Epidermal melanocyte (primary cell): Measurements from ENCODE around the gene SF3B2.
"Not testable (repeated sequence)": the region's sequence is repeated elsewhere in the genome, so short reads cannot be mapped to it uniquely, and the experiment has no call there.

ENCODE experiments used
- DNase-seq: peaks from one replicate; pipeline ENCODE4 v3.0.0; 2011; ENCODE audit warnings: low spot score; ENCODE audit not compliant: insufficient read length

SF3B2 gene, protein sequence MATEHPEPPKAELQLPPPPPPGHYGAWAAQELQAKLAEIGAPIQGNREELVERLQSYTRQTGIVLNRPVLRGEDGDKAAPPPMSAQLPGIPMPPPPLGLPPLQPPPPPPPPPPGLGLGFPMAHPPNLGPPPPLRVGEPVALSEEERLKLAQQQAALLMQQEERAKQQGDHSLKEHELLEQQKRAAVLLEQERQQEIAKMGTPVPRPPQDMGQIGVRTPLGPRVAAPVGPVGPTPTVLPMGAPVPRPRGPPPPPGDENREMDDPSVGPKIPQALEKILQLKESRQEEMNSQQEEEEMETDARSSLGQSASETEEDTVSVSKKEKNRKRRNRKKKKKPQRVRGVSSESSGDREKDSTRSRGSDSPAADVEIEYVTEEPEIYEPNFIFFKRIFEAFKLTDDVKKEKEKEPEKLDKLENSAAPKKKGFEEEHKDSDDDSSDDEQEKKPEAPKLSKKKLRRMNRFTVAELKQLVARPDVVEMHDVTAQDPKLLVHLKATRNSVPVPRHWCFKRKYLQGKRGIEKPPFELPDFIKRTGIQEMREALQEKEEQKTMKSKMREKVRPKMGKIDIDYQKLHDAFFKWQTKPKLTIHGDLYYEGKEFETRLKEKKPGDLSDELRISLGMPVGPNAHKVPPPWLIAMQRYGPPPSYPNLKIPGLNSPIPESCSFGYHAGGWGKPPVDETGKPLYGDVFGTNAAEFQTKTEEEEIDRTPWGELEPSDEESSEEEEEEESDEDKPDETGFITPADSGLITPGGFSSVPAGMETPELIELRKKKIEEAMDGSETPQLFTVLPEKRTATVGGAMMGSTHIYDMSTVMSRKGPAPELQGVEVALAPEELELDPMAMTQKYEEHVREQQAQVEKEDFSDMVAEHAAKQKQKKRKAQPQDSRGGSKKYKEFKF

DNA sequence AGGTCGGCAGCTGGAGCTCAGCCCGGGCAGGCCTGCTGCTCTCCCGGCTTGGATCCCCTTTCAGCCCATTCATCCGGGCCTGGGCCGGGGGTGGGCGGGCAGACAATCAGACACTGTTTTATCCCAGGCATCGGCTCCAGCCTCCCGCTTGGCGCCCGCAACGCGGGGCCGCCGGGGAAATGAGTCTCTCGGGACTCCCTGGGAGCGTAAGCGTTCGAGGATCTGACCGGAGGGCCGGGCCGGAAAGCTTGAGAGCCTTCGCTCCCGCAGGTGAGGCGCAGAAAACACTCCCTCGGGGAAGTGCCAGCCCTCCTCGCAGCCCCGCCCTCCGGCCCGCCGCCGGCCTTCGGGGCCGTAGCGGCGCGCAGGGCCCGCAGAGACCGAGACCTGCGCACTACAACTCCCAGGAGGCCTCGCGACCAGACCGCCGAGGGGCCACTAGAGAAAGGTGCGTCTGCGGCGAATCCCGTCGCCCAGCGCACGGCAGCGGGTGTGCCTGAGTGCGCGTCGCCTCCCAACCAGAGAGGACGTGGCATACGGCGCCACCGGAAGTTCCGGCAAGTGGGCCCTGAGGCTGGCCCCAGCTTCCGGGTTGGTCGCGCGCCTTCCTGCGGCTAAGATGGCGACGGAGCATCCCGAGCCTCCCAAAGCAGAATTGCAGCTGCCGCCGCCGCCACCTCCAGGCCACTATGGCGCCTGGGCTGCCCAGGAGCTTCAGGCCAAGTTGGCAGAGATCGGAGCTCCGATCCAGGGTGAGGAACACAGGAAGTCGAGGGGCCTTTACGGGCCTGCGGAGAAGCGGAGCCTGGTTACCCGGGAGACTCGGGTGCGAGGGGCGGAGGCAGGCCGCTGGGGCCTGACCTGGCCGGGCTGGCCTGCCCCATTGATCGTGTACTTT is at the start of gene SF3B2:
Gene SF3B2 (plus strand): TSS at position 599 of the 898 bp plus-strand sequence. CDS start 21 bp downstream, at position 620.
- peak; percentile 90 for DNase-seq

DNA sequence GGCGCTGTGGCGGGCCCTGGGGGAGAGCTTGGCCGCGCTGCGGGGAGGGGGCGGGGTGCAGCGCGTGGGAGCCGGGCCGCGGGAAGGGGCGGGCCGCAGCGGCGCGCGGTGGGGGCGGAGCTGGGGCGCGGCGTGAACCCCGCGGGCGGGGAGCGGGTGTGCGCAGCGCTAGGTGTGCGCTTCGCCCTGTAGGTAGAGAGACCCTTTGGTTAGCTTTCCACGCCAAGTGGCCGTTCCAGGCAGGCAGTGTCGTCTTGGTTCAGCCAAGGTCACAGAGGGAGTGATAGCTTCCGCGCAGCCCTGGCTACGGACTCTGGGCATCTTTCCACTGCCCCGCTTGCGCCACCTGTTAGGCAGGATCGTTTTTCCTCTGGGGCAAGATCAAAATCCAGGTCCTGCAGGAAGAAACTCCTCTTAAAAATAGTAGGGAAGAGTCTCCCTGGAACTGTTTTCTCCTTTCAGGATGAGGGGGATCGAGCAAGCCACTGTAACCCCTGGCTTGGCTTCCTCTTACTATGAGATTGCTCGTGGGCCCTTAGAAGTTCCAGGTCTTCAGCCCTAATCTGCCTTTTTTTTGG is 49.4 kb upstream of the SF3B2 start:
- DNase-seq = no peak

DNA sequence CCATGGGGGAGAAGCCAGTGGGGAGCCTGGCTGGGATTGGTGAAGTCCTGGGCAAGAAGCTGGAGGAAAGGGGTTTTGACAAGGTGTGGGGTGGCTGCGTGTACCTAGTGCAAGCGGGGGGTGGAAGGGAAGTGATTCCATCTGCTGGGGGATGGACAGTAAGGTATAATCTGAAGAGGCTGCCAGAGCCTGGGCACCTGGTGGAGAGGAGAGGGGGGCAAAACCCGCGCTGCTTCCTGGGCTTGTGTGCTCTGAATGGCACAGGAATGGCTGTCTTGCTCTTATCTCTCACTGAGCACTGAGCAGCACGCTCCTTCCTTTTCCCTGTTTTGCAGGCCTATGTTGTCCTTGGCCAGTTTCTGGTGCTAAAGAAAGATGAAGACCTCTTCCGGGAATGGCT is 48.9 kb upstream of the SF3B2 start:
- no peak for DNase-seq

DNA sequence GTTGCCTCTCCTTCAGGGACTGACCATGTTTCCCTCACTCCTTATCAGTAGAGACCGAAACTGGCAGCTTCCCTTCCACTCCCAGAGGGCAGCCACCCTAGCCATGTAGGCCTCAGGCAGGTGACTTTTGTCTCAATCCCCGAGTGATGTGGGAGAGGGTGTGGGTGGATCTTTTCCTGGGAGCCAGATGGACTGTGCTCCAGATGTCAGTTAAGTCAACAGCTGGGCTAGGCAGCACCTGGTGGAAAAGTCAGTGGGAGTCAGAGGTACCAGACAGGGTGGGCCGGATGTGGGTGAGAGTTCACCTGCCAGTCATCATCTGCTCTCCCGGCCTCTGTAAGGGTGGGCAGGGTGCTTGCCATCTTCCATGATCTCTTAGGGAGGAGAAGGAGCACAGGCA is 48.0 kb upstream of the SF3B2 start:
- no peak for DNase-seq

DNA sequence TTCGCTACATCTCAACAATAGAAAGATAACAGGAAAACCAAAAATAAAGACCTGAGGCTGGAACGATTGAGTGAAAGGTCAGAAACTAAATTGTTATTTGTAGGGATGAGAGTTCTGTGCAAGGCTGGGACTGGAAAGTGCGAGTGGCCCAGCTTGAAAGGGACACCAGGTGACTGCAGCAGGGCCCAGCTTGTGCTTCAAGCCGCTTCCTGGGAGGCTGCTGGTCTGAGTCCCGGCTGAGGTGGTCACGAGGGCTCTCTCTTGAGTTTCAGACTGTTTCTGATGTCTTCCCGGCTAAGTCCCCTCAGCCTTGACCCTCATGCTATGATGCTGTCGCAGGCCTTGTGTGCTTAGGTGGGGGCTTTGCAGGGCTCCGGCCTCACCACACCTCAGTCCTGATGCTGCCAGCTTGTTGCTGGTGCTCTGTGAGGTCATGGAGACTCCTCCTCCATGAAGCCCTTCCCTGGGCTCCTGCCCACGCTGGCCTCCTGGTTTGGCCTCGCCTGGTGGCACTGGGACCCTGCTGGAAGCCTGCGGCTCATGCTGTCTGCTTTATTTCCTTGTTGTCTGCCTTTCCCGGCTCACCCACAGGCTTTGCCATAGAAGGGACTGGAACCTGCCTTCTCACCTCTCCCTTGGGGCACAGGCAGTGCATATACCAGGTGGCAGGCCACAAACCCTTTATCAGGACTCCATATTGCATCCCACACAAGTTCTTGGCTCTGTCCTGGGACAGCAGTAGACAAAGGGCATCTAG is 45.9 kb upstream of the SF3B2 start:
- DNase-seq = no peak

DNA sequence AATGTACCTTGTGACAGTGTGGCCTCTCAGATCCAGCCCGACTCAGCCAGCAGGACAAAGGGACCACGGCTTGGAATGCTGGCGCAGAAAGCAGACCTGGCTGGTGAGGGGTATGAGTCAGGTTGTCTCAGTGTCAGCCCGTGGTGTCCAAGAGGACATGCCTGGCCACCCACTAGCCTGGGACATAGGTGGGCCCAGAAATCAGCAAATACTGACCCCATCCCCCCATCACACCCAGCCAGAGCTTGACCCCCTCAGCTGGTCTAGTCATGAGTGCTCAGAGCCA is 45.3 kb upstream of the SF3B2 start:
- no peak for DNase-seq

DNA sequence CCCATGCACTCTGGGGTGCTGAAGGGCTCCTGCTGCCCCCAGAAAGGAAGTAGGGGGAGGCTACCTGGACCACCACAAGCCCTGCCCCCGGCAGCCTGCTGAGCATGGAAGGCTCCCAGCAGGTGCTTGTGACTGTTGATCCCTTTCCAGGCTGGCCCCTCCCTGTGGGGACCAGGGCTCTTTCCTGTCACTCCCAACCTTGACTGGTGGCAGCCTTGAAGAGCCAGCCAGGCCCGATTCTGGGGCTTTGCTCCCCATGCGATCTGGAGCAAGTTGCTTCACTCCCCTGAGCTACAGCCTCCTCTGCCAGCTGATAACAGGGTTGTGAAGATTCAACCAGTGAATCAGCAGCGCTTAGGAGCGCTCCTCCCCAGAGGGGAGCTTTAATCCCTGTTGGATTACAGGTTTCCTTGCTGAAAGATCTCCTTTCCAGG is 44.9 kb upstream of the SF3B2 start:
- DNase-seq = no peak

DNA sequence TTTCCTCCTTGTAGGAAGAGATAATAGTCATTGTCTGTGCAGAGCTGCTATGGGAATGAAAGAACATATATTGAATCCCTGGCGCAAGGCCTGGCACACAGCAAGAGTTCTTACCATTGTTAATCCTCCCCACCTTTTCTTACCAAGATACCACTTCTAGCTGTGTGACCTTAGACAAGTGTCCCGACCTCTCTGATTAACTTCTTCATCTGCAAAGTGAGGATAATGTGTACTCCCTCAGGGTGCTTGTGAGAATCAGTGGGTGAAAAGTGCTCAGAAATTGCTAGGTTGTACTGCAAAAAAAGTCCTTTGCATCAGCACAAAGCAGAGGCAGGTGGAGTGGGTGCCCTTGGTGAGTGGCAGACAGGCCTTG is 44.1 kb upstream of the SF3B2 start:
- no peak for DNase-seq

DNA sequence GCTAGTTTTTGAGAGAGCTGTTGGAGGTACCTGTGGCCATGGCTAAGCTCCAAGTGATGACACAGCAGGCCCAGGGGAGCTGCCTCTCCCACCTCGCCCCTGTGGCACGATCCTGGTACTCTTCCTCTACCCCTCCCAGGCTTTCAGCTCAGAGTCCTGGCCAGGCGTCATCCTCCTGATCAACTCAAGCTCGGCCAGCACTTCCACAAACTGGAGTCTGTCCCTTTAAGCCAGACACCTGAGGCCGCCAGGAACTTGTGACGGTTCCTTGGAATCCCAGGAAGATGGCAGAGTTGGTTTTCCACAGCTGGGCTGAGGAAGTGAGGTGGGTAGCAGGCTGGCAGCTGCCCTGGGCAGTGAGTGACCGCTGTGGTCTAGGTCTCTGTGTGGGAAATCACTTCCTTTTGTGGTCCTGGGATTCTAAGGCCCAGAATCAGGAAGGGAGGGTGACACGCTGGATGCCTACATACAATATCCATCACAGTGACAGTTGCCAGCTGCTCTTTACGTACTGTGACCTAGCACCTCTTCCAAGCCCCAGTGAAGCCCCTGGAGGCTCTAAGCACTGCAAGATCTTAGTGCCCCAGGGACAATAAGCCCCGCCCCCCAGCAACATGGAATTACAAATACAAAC is 43.6 kb upstream of the SF3B2 start:
- DNase-seq = no peak

DNA sequence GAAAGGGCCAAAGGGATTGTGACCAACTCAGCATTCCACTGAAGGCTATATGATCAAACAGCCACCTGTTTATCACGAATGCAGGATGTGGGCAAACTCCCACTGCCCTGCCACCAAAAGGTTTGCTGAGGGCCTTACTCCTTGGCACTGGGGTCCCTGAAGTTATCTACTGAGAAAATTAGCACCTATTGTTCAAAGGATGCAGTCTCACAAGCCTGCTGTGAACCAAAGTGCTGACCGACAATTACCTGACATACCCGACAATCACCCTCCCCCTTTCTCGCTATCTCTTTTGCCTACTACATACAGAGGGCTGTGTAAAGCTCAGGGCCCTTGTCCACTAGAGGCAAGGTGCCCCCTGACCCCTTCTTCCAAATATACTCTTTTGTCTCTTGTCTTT is 42.1 kb upstream of the SF3B2 start:
- DNase-seq = not testable (repeated sequence)

DNA sequence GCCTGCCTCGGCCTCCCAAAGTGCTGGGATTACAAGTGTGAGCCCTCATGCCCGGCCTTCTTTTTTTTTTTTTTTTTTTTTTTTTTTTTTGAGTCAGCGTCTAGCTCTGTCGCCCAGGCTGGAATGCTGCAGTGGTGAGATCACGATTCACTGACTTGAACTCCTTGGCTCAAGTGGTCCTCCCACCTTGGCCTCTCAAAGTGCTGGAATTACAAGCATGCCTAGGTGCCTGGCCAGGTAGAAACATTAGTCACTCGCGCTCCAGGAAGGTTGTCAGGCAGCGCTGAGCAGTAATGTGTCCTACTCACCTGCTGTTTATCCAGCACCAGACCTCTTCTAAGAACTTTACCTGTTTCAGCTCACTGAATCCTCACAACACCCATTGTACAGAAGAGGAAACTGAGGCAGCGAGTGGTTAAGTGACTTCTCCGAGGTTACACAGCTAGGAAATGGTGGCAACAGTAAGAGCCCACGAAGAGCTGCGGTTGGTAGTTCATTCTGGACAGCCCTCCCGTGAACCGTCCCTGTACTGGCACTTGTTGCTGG is 40.9 kb upstream of the SF3B2 start:
- DNase-seq = no peak

DNA sequence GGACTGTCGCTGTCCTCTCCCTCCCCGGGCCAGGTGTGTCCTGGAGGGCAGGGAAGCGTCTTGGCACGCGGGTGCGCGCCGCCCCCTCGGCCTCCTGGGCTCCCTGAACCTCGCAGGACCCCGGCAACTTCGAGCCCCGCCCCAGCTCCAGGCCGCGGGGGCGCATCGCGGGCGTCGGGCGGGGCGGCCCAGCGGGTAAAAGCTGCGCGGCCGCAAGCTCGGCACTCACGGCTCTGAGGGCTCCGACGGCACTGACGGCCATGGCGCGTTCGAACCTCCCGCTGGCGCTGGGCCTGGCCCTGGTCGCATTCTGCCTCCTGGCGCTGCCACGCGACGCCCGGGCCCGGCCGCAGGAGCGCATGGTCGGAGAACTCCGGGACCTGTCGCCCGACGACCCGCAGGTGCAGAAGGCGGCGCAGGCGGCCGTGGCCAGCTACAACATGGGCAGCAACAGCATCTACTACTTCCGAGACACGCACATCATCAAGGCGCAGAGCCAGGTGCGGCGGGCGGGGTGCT is 40.3 kb upstream of the SF3B2 start, which contains the start of gene CST6:
Gene CST6 (plus strand): TSS at position 224 of the 519 bp plus-strand sequence. CDS start 37 bp downstream, at position 261.
- no peak for DNase-seq

DNA sequence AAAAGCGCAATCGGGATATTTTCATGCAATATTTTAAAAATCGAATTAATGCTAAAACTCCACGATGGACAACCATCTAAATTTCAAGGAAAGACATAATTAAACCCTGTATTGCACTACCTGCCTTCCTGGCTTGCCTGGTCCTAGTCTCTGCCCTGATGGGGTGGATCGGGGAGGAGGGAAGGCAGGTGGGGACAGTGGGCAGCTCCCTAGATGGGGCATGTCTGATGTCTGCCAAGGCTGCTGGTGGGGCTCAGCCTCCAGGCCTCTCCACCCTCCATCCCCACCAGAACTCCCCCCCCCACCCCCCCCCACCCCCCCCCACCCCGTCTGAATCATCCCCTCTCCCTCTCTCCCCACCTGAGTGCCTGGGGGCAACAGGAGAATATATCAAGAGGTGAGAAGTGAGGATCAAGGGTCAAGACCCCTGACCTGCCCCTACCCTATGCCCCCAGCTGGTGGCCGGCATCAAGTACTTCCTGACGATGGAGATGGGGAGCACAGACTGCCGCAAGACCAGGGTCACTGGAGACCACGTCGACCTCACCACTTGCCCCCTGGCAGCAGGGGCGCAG is 39.7 kb upstream of the SF3B2 start:
- no peak for DNase-seq

DNA sequence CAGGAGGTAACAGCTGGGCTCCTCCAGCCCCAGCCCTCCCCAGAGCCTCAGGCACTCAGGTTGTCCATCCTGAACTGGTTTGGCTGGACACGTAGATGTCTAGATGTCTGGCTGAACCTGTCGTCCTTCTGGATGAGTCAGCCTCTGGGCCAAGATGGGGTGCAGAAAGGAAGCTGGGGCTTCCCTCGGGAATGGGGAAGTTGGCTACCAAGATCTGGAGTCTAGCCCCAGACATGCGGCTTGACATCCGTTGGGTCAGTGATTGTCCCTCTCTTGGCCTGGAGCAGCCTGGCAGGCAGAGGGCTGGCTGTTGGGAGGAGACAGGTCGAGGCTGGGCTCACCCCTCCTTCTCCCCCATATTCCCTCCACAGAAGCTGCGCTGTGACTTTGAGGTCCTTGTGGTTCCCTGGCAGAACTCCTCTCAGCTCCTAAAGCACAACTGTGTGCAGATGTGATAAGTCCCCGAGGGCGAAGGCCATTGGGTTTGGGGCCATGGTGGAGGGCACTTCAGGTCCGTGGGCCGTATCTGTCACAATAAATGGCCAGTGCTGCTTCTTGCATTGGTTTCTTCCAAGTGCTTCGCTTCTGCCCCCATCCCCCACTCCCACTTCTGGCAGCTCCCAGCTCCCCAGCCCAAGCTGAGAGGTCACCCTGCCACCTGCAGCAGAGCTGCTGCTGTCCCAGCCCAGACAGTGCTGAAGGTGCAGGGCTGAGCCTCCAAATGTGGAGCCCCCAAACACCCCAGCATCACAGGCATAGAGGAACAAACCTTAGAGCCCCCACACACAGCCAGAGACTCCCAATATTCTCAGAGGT is 39.0 kb upstream of the SF3B2 start:
- DNase-seq = no peak

DNA sequence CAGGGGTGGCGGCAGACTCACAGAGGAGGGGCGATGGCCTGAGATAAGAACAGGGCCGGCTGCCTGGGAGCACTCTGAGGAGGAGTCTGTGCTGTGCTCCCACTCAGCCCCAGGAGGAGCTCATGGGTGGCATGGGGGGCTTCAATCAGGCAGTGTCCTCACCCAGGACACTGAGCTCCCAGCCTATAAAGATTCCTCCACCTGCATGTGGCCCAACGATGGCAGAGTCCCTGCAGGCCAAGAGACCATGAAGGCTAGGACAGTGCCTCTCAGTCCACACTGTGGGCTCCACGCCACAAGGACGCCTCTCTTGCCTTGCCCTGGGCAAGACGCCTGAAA is 38.4 kb upstream of the SF3B2 start:
- no peak for DNase-seq

DNA sequence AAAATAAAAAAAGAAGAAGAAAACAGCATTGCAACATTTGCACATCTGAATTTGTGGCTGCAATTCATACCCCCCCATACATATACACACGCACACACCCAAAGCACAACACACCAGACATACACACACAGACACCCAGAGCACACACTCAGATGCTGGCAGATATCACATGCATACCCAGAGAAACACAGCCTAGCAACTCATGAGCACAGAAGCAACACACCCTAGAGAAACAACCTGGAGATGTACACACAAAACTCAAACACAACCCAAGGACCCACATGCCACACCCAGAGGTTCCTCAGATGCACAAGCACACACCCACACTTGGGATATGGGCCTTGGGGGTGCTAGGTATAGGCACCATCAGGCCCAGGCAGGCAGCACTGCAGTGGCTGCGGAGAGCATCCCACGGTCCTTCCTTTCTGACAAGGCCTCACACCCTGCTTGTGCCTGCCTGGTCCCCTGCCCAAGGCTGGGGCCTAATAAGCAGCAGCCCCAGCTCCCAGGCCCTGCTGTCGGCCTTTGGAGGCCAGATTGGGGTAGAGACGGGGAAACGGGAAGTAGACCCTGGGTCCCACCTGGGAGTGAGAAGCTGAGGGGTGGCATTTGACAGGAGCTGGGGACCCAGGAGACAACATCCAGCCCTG is 37.2 kb upstream of the SF3B2 start:
- DNase-seq = no peak

DNA sequence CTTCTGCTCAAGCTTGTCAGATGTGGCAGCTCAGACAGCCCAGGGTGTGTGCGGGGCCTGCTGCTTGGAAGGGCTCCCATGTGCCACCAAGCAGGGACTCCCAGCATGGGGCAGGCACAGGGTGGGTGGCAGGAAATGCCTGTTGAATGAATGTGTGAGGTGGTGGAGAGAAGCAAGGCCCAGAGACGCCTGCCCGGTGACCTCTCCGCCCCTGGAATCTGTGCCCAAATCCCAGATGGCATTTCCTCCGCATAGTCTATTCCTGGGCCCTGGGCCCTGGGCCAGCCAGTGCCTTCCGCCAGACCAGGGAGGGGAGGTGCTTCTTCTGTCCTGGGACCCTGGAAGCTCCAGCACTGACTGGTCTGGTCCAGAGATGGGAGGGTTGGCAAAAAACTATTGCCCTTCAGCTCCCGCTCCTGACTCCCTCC is 36.7 kb upstream of the SF3B2 start:
- no peak for DNase-seq
